ENCODE data around the gene AHSA1. TPM values are rescaled to one million over a fixed set of nuclear protein-coding genes. Genes with fewer than 3 reads are reported as not detected.

Gene AHSA1
- total RNA-seq, 2 experiments from 2014 or later = 28.7 to 33.7 TPM

GRCh38 chr14:77455966-77456640 is 1.8 kb upstream of the AHSA1 start:
- ATAC-seq (ENCODE audit: poor library complexity) (no peak), DNase-seq (no peak)
- peak overlapping the region; percentile 90 for H3K27ac Mint-ChIP-seq
- CTCF ChIA-PET = no interaction called here
- H3K9me3 Mint-ChIP-seq = no peaks in the 10 kb centered on the region
- POLR2A ChIA-PET = interaction anchor here (1.4 kb wide), 1 partner anchor 133 kb away, joined by 3 read pairs; no protein-coding TSS in a partner anchor
- peaks cover 29% of the 10 kb centered on the region for H3K36me3 ChIP-seq (ENCODE audit: insufficient read depth, low read length)
- no peaks in the 10 kb centered on the region for H3K27me3 Mint-ChIP-seq
- no peak for TF ChIP-seq CTCF (IDR thresholded peaks at IDR 0.05)
- H3K4me3 ChIP-seq (ENCODE audit: low read length) = no peak overlapping the region
- H3K4me3 Mint-ChIP-seq = peak overlapping the region; percentile 100
- peaks cover 42% of the 10 kb centered on the region for H3K4me1 Mint-ChIP-seq (ENCODE audit: low read depth)
- no peaks in the 10 kb centered on the region for H3K9me3 ChIP-seq (ENCODE audit: control insufficient read depth in 1 of 2, insufficient read depth in 1 of 2, low read length in 2 of 2)
- H3K27ac ChIP-seq (ENCODE audit: low read depth in 1 of 2, low read length in 2 of 2) = peak overlapping the region in 1 of 2 donors; percentile 96
- peaks cover 28% of the 10 kb centered on the region for H3K4me1 ChIP-seq (ENCODE audit: insufficient read depth, low read length)
- peaks cover 60% of the 10 kb centered on the region for H3K36me3 Mint-ChIP-seq (ENCODE audit: low read depth)
- H3K27me3 ChIP-seq (ENCODE audit: control insufficient read depth in 1 of 2, insufficient read depth in 2 of 2, low read length in 2 of 2) = no peaks in the 10 kb centered on the region
- intact Hi-C loops (cut with DNase I, micrococcal nuclease) = loop anchor here (2.0 to 5.0 kb wide), 9 partner anchors 96 to 1474 kb away; partner anchors contain the start of genes SPTLC2 (in 2 of the 2), ANGEL1 (in 1 of the 2), CIPC (in 1 of the 2) and SNW1 (in 1 of the 2)

DNA sequence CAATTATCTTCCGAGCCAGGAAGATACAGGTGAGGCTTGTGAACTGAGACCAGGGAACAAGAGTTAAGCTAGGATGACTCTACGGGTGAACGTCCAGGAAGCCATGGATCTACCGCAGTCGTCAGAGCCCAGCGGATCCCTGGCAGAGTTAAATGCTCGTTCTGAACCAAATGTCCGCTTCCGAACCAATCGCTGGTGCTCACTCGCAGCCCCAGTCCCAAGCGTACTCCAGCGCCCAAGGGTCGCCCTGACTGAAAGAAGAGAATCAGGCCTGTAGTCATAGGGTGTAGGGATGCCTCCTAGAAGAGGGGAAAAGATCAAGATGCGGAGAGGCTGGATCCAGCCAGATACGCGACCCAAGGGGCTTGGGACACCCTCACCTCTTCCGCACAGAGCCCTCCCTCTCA is 775 bp upstream of the AHSA1 start:
- Mint-ChIP-seq H3K9me3 (no peaks in the 10 kb centered on the region), H3K4me1 (ENCODE audit: low read depth) (peaks cover 48% of the 10 kb centered on the region), H3K27me3 (no peaks in the 10 kb centered on the region), H3K27ac (peak overlapping the region; percentile 90), H3K4me3 (peak overlapping the region; percentile 100), H3K36me3 (ENCODE audit: low read depth) (peaks cover 60% of the 10 kb centered on the region)
- ChIA-PET CTCF (no interaction called here), POLR2A (interaction anchor here (0.7 to 3.0 kb wide), 6 partner anchors 26 to 358 kb away, joined by 3 to 14 read pairs (median 4); partner anchors contain the start of genes GSTZ1, POMT2, SAMD15 and TMED8)
- Histone ChIP-seq H3K27me3 (ENCODE audit: control insufficient read depth in 1 of 2, insufficient read depth in 2 of 2, low read length in 2 of 2) (no peaks in the 10 kb centered on the region), H3K36me3 (ENCODE audit: insufficient read depth, low read length) (peaks cover 30% of the 10 kb centered on the region), H3K27ac (ENCODE audit: low read depth in 1 of 2, low read length in 2 of 2) (peak overlapping the region; percentile 79 to 96), H3K4me3 (ENCODE audit: low read length) (peak overlapping the region; percentile 98), H3K4me1 (ENCODE audit: insufficient read depth, low read length) (peaks cover 31% of the 10 kb centered on the region), H3K9me3 (ENCODE audit: control insufficient read depth in 1 of 2, insufficient read depth in 1 of 2, low read length in 2 of 2) (no peaks in the 10 kb centered on the region)
- ATAC-seq (ENCODE audit: poor library complexity) (peak; percentile 9), DNase-seq (peak in 2 of 14 experiments; percentile 2)
- TF ChIP-seq CTCF (IDR thresholded peaks at IDR 0.05) = no peak
- intact Hi-C loops (cut with DNase I, micrococcal nuclease) = loop anchor here (1.0 to 5.0 kb wide), 11 partner anchors 80 to 1475 kb away; partner anchors contain the start of genes POMT2 (in 2 of the 2), SAMD15 (in 2 of the 2), SPTLC2 (in 2 of the 2) and TMED8 (in 2 of the 2)

DNA sequence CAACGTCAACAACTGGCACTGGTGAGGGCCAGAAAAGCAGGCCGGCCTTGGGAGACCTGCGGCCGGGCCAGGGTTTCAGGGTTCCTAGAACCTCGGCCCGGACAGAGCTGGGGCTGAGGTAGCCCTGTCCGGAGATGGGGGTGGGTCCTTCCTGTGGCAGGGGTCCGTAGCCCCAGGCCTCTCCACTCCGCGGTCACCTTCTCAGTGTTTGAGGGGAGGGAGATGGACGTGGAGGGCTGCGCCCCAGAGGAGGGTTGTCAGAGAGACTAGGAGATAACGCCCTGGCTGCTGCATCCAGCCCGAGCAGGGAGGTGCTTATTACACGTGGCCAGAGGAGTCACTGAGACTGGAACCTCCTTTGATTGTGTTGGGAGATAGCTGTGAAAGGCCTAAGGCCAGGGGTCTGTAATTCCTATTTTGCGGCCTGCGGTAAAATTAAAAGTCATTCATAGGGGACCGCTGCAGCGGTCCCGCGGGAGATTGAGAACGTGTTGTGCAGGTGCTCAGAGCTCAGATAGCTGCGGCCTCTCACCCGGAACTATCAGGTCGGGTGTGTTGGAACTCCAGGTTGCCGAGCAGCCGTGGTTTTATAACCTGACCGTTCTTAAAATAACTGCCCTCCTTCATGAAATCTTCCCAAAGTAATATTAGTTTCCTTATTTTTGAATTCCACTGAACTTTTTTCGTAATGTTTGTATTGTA is 507 bp downstream of the AHSA1 start:
- H3K9me3 ChIP-seq (ENCODE audit: control insufficient read depth in 1 of 2, insufficient read depth in 1 of 2, low read length in 2 of 2) = no peaks in the 10 kb centered on the region
- Mint-ChIP-seq H3K4me1 (ENCODE audit: low read depth) (peaks cover 48% of the 10 kb centered on the region), H3K27ac (peak overlapping the region; percentile 90), H3K9me3 (no peaks in the 10 kb centered on the region), H3K36me3 (ENCODE audit: low read depth) (peaks cover 60% of the 10 kb centered on the region), H3K27me3 (no peaks in the 10 kb centered on the region), H3K4me3 (peak overlapping the region; percentile 100)
- TF ChIP-seq CTCF (IDR thresholded peaks at IDR 0.05) = no peak
- POLR2A ChIA-PET = interaction anchor here (0.6 to 3.0 kb wide), 4 partner anchors 10 to 250 kb away, joined by 3 to 14 read pairs (median 5); partner anchors contain the start of genes ALKBH1, GSTZ1, POMT2 and SAMD15
- CTCF ChIA-PET = interaction anchor here (1.0 kb wide), 1 partner anchor 302 kb away, joined by 4 read pairs; no protein-coding TSS in a partner anchor
- H3K4me3 ChIP-seq (ENCODE audit: low read length) = peak overlapping the region; percentile 98
- no peaks in the 10 kb centered on the region for H3K27me3 ChIP-seq (ENCODE audit: control insufficient read depth in 1 of 2, insufficient read depth in 2 of 2, low read length in 2 of 2)
- peak in 11 of 14 experiments; percentile 3 to 51 (median 13) for DNase-seq
- peaks cover 31% of the 10 kb centered on the region for H3K4me1 ChIP-seq (ENCODE audit: insufficient read depth, low read length)
- ATAC-seq (ENCODE audit: poor library complexity) = no peak
- peak overlapping the region; percentile 79 to 96 for H3K27ac ChIP-seq (ENCODE audit: low read depth in 1 of 2, low read length in 2 of 2)
- intact Hi-C loops (cut with DNase I, micrococcal nuclease) = loop anchor here (2.0 to 5.0 kb wide), 5 partner anchors 94 to 1476 kb away; partner anchors contain the start of genes ANGEL1 (in 1 of the 2), SNW1 (in 1 of the 2), SPTLC2 (in 1 of the 2) and TGFB3 (in 1 of the 2)
- H3K36me3 ChIP-seq (ENCODE audit: insufficient read depth, low read length) = peaks cover 35% of the 10 kb centered on the region
